LNCAP (cell line): ENCODE data around the gene CDH13.

Experiments
- CTCF ChIP-seq: fragments of 450-650 bp; IDR thresholded peaks from 2 replicates; pipeline ENCODE4 v1.5.1; 2017; ENCODE audit warnings: mild to moderate bottlenecking

CDH13 gene

DNA sequence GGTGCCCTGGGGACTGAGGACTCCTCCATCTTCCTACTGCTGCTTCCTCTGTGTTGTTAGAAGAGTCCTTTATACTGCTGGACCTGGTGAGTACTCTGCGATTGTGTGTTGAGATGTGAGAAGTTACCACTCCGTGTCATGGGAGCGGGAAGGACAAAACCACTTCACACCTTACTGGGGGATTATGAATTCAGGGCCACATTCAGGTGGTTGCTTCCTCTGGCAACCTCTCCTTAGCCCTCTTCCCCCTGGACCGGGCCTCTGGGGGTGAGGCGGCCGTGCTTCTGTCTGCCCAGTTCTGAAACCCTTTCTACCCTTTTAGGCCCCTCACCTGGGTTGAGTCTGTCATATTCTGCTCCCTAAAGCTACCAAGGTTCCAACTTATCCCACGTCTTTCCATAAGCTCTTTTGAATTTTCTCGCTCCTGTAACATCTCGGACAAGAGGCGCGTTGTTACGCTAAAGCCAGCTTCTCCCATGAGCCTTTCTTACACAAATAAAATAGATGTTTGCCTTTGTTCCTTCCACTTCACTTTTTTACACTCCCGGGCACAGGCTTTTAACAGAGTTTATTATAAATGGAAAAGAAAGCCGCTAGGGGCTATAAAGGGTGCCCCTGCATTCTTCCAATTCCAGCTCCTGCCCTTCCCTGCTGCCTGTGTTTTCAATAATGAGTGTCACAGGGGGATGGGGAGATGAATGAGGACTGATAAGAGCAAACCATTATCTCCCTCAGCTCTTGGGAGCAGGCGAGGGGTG lies 20.7 kb upstream of the CDH13 start:
- TF ChIP-seq CTCF = no peak

DNA sequence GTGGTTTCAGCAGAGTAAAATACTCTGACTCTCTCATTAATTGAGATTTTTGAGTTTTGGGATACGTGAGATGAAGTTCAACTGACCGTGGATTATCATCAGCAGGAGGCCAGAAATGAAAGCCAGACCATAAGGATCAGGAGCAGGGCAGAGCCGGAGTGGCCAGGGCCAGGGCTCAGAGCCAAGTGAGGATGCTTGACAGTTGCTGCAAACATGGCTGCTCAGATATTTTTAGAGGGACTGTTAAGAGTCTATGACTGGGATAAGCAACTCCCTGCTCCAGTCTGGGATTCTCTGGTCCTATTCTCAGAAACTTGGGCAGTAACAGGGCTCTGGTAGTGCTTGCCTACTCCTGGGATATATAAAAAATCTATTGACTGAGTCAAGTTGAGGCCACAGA lies 17.6 kb upstream of the CDH13 start:
- TF ChIP-seq CTCF = no peak

DNA sequence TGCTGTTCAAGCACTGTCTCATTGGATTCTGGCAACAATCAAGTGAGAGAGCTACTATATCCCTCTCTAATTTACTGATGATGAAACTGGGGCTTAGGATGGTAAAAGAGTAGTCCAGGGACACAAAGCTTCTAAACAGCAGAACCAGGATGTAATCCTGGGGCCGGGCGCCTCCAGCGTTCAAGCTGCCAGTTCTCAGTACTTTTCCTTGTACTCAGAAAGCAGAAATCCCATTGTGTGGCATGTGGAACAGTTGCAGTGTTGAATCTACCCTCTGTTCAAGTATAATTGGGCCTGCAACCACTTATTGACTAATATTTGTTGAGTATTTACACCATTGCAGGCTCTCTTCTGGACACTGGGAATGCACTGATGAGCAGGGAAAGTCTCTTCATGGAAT lies 14.5 kb upstream of the CDH13 start:
- TF ChIP-seq CTCF = no peak

GRCh38 chr16:82616356-82616755 lies 10.4 kb upstream of the CDH13 start:
- TF ChIP-seq CTCF = no peak

GRCh38 chr16:82621781-82622180 lies 5.0 kb upstream of the CDH13 start:
- no peak for TF ChIP-seq CTCF

DNA sequence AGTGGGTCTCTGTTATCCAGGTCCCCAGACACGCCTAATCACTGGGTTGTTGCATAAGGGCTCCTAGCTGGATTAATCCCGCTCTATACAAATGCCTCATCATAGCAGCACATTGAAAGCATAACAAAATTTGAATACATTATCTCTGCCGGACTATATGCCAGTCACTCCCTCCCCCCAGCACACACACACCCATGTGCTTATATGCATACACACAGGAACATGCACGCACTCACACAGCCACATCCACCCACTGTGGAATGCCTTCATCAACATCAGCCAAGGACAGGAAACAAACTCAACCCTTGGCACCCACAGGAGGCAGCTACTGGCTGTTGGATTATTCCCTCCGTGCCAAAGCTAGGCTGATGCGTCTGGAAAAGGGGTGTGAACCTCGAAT lies 3.5 kb upstream of the CDH13 start:
- TF ChIP-seq CTCF = no peak

- TF ChIP-seq CTCF = no peak
Measured at GRCh38 chr16:82625066-82625968, 1.5 kb upstream of the CDH13 start.
